Astrocyte of the hippocampus (primary cell): ENCODE measurements around the gene DCTD.
A peak's percentile ranks its signal among the peaks of the same experiment; 100 is the strongest.

Source experiments
- DNase-seq: peaks from one replicate; pipeline ENCODE4 v3.0.0; 2011; ENCODE audit warnings: low read depth, low spot score

Gene DCTD

DNA sequence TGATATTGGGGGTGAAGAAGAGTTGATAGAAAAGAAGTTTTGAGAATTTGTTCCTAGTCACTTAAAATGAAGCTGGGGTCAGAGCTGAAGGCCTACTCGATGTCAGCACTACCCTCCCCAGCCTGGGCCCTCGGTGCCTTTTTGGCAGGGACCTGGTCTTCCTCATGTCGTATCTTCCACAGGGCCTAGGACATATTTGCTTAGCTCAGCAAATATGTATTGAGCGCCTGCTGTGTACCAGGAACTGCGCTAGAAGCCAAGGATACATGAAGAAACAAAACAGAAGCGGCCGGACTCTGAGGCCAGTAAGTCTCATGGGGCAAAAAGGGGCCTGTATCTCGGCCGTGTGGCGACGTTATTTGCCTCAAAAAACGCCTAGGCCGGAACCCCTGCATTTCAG is 44.3 kb downstream of the DCTD start:
- DNase-seq, result no peak

DNA sequence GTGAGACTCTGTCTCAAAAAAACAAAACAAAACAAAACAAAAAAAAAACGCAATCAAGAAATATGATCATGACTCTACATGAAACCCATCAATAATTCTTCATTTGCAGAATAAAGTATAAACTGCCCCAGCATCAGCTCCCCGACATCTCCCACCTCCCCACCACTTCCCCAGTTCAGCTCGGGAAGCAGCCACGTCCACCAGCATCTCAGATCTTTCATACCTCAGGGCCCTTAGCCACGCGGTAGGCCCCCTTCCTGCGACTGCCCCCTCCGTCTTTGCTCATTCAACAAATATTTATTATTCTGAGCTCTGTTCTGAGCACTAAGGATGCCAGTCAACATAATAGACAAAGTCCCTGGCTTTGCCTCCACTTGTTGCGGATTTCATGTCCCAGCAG is 45.6 kb downstream of the DCTD start:
- DNase-seq, result no peak

DNA sequence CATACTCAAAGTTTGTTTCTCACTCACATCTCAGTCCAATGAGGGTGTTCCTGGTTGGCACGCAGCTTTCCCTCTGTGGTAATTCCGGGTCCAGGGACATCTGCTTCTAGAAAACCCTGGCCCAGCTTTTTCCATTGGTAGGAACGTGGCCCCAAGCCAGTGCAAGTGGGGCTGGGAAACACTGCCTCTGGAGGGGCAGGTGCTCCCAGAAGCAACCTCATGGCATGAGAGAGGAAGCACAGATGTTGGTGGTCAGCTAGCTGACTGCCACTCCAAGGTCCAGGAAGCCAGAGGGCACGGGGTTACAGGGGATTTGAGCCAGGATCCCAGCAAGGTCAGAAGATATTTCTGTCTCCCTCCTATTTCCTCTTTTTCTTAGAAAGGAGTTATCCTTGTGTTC is 47.5 kb downstream of the DCTD start:
- no peak for DNase-seq

DNA sequence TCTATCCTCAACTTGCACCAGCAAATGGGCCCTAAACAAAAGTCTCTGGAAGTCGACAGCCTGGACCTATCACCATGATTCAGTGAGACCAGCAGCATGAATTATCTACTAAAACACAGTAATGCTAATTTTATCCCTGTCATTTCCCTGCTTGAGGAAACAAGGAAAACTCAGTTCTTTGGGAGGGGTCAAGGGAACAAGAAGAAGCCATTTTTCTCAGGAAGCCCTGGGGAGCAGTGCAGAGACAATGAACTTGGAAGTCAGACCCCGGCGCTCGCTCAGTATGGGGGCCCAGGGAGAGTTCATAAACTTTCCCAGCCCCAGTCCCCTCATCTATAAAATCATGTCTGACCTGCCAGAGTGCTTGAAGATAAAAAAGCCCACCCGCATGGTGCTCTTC is 50.4 kb downstream of the DCTD start:
- DNase-seq, result no peak

DNA sequence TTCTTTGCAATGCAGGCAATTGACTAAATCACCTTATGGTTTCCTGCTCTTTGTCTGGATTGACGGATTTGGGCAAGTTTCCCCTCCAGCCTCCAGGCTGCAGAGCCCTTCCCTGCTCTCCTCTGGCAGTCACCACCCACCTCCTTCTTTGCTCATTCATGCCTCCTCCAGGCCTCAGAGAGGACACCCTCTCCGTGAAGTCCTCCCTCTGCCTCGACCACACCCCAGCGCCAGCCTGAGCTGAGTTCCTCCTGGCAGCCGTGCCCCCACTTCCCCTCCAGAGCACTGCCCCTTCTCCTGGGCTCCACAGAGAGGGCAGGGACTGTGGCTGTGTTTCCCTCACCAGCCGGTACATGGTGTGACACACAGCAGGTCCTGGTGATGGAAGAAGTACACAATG is 53.7 kb downstream of the DCTD start:
- DNase-seq, result no peak

DNA sequence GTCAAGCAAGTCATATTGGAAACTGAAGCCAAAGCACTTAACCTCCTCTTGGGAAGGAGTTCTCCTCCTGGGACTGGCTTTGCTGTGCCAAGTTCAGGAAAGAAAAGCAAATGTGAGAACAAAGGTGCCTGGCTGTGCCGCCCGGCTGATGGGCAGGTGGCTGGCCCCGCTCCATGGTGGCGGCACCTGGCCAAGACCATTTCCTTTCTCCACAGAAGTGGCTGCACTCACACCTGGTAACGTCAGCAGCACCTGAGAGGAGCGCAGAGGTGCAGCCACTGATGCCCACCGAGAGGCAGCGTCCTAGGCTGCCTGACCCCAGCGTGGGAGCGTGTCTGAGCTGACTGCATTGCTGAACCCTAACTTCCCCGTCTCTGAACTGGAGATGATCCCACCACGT is 54.3 kb downstream of the DCTD start:
- peak; percentile 28 for DNase-seq

DNA sequence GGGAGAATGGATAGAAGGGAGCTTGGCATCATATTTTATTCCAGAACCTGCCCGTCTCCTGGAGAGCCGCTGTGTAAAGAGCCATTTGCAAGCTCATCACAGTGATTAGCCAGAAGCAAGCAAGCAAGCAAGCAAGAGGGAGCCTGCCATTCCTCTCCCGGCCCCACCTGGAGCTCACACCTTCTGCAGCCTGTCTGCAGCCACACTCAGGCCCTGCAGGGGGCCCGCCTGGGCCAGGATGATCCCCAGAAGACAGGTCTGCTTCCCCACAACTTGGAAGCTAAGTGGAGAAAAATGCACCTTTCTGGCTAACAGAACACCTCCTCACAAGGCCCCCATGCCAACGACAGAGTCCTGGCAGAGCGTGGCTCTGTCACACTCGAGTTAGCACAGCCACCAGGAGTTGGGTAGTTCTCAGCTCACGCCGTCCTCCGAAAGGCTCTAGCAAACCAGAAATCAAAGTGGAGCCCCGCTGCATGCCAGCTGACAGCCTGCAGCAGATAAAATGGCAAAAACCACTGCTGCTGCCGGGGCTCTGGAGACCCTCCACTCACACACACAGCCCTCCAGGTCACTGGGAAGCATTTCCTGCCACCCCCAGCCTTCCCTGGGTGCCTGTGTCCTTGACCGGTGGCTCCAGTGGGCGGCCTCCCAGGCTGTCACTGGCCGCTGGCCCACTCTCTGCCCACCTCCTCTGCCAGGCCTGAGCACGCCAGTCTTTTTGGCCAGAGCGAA is 54.9 kb downstream of the DCTD start:
- DNase-seq, result no peak

DNA sequence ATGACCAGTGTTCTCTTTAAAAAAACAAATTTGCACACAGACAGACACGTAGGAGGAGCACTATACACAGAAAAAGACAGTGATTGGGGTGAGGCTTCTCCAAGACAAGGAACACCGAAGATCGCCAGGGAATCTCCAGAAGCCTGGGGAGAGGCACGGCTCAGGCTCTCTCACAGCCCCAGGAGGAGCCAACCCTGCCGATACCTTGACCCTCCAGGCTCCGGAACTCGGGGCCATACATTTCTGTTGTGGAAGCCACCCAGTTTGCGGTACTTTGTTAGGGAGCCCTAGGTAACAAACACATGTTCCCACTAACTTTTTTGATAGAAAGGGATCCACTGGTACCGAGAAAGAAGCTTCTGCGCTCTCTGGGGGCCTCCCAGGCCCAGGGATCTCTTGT is 55.8 kb downstream of the DCTD start:
- no peak for DNase-seq

DNA sequence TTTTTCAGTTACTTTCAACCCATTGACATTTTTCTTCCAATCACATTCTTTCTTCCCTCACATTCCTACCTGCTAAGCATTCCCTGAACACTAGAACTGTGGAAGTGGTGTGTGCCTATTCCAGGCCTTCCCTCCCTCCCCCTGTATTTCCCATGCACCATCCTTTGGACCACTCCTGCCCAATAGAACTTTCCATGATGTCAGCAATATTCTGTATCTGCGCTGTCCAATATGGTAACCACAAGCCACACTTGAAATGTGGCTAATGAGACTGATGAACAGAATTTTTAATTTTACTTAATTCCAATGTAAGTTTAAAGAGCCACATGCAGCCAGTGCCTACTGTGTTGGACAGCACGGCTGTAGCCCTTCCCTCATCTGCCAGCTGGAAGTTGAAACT is 57.5 kb downstream of the DCTD start:
- no peak for DNase-seq

DNA sequence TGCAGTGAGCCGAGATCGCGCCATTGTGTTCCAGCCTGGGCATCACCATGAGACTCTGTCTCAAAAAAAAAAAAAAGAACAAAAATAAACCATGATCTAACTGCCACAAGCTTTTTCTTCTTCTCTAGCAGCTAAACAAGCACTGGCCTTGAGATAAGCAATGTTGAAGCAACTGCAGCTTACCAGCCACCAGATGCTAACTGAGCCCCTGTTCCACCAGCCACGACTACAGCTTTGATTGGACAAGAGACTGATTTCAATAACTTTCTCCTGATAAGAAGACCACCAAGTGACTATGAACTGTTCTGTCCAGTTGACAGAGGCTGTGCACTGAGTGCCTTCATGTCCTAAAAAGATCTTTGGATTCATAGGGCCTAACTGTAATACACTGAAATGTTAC is 58.5 kb downstream of the DCTD start:
- DNase-seq, result no peak

DNA sequence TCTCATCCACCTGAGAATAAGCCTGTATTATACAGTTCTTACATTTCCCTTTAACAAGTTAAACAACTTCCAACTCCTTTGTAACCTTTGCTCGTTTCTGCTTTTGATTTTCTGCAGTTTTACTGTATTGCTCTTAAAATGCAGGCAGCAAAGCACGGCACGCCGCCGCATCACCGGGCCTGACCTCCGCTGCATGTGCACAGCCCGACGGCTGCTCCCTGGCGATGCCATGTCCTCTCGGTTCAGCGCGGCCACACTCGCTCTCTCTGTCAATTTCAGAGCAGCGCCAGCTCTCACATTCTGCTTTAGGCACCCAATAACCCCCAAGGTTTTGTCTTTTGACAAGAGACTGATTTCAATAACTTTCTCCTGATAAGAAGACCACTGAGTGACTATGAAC is 60.3 kb downstream of the DCTD start:
- DNase-seq, result no peak

DNA sequence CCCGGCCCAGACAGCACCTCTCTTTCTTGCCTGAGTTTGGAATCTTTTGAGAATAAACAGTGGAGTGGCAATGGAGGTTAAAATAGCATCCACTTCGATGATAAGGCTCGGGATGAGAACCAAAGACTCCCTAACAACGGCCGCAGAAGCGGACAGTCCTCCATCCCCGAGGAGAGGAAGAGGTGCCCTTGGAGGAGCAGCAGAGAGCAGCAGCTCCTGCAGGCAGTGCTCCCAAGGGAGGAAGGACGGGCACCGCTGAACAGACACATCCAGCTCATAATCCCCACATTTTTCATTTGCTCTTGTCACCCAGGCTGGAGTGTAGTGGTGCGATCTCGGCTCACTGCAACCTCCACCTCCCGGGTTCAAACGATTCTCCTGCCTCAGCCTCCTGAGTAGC is 61.3 kb downstream of the DCTD start:
- DNase-seq, result no peak

DNA sequence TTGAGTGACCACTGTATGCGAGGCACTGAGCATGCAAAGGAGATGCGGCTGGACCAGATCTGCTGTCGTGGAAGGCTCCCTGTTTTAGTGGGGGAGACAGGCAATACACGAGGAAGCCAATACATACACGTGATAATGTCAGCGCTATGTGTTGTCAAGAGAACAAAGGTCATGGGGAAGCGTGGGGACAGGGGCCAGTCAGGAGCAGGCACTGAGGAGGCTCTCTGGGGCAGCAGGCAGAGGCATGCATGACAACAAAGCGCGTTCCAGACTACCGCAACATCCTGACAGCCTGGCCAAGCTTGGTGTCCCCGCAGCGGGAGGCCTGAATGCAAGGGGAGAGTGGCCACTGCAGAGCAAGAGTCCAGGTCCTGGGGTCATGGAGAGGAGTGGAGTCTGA is 61.9 kb downstream of the DCTD start:
- no peak for DNase-seq

DNA sequence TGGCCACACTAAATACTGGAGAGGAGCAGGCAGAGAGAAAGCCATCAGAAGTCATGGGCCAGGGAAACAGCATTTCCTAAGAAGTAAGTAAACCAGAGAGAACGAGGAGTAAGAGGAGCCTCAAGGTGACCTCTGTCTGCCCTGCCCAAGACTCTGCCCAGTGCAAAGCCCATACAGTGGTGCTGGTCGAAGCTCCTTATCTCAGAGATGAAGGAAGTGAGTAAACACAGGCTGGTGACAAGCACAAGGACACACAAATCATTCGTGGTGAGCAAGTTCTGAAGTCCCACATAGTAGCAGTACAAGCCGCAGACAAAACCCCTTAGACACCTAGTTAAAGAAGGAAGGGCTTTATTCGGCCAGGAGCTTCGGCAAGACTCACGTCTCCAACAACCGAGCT is 62.7 kb downstream of the DCTD start:
- DNase-seq, result no peak

DNA sequence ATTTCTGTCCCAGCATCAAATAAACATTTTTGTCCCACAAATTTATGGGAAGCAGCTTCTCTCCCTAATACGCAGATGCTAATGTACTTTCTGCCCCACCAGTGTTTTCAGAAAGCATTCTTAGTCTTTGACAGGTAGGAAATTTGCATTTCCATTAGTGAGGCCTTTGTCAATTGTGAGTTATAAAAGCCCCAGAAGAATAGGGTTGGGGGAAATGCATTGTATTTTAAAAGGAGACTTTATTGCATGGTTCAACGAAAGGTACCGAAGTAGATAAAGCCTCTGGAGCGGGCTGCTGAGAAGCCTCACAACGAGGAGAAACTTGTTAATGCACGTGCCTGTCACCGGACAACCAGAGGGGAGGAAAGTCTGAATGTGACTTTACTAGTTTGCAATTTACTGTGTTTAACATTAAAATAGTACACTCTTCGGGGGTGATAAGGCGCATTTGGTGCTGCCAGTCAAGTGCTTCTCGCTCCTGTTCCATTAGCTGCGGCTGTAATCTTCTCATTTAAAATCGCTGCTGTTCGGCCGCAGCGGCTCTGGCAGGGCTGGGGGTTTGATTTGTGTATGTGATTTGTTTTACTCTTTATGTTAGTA is 63.4 kb downstream of the DCTD start:
- no peak for DNase-seq

DNA sequence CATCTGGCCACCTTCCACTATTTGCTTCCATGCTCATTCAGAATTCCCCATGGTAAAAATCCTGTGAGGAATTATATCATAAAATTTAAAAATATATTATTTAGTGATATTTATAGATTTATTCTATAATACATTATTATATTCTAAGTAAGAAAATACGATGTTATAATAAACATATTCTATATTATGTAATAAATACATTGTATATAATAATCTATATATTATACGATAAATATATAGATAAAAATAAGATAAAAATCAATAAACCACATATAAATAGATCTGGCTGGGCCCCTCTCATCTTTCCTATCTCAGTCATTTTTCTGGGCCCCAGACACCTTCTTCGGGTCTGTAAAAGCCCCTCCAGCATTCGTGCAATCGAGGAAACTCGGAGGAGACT is 68.5 kb downstream of the DCTD start:
- no peak for DNase-seq

DNA sequence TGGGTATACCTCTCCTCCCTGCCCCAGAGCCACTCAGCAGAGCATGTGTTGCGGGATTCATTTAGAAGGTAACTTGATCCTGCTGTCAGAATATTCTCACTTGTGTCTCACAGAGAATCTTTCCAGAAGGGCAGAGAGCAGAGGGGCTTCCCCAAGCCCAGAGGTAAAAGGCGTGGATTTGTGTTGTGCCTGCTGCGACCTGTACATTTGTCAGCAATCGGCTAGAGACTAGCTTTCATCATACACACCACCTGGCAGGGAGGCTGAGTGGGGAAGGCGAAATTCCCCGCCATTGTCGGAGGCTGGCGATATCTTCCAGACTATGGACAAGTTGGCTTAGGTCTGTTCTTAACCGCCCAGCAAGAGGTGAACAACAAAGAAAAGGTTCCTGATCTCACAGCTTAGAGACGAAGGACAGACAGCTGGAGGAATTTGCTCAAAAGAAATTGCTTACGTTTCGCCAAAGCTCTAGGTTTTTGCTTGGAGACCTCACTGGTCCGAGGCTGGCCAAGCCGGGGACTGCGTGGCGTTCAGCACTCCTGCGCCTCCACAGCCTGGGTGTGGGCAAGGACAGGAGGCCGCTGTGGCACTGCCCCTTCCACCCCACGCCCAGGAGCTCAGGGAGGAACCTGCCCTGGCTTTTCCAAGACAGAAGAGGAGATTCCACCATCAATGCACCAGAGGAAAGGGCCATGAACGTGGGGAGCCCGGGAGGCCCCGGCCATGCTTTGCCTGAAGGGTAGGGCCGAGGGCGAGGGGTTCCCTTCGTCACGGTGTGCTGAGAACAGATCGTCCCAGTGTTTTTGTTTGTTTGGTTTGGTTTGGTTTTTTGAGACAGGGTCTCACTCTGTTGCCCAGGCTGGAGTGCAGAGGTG is 69.4 kb downstream of the DCTD start:
- DNase-seq, result no peak

DNA sequence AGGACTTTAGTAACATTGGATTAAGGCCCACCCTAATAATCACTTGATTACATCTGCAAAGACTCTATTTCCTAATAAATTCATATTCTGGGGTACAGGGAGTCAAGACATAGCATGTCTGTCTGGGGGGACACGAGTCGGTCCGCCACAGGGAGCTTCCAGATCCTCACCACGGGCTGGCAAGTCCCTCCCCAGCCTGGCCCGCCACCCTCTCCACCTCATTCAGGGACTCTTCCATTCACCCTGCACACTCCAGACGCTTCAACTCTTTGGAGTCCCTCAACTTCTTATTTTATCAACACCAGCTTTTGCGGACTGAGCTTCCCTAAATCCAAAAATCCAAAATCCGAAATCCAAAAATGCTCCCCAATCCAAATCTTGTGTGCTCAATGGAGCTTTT is 71.2 kb downstream of the DCTD start:
- DNase-seq, result no peak

DNA sequence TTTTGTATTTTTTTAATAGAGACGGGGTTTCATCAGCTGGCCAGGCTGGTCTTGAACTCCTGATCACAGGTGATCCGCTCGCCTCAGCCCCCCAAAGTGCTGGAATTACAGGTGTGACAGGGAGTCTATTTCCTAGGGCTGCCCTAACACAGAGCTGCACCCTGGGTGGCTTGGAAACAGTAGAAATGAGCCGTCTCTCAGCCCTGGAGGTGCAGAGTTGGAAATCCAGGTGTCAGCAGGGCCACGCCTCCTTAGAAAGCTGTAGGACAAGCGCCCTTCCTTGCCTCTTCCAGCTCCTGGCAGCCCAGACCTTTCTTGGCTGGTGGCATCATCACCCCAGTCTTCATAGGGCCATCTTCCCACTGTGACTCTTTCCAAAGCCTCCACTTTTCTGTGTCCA is 71.6 kb downstream of the DCTD start:
- no peak for DNase-seq

DNA sequence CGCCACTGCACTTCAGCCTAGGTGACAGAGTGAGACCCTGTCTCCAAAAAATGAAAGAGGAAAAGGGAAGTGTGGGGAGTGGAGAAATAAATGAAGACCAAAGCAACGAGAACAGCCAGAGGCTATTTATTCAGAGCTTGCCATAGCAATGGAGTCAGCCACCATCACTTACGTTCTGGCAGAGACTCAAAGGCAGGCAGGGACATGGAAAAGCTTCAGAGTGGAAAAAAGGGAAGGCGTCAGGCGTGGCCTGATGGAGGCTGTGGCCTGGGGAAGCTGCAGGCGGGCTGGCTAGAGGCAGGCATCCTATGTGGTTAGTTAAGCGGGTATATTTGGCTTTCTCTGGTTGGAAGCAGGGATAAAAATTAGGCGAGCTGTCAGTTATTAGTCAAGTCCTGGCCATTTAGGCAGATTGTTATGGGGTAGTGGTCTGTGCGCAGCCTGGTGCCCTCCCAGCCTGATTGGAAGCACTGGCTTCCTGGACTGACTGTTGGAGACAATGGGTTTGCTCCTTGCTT is 73.3 kb downstream of the DCTD start:
- DNase-seq, result peak; percentile 41

DNA sequence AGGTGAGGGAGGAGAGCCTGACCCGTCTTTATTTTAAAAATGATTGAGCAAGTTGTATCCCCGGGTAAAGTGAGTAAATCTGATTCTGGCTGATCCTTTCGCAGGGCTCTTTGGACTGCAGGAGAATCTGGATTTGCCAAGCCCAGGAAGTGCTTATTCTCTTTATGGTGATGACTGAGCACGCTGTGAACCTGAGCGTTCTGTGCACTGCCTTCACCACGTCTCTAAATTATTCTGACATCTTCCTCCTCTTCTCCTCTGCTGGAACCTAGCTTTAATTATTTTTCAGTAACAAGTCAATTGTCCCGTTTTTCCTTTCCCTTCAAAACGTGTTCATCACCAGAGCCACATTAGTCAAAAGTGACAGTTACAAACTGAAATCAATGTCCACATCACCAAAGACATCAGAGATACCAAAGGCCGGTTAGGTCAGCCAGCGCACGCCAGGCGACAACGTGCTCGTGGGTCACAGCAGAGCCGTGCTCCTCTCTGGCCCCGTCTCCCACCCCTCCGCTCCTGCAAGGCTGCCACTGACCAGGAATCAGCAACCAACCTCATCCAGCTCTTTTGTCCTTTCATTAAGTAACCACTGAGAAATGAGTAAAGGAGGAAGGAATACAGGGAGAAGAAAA is 74.3 kb downstream of the DCTD start:
- no peak for DNase-seq

DNA sequence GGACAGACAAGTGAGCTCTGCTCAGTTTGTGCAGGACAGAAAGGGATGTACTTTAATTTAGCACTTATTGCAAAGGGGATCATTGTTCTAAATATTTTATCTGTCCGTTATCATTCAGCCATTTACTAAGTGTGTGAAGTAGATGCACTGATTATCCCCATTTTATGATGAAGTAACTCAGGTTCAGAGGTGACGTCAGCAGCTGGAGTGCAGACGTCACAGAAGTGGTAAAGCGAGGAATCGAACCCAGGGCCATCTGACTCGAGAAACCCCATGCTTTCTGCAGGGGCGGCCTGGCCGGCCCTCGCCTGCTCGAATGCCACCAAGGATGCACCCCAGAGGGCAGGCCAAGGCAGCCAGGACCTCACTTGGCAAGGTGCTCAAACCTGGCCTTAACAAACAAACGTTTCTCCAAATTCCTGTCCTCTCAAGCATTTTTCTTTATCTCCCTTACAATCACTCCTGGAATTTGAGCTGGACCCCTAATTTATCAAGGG is 75.0 kb downstream of the DCTD start:
- no peak for DNase-seq
